Uterus (tissue), 2 donors: ENCODE measurements around the gene ACSL4.

Experiments
- POLR2A ChIP-seq, 2 donors: fragments of 450-650 bp; IDR thresholded peaks; one replicate each; pipeline ENCODE4 v1.6.1; 2016; ENCODE audit warnings: antibody characterized with exemption in 2 of 2, mild to moderate bottlenecking in 1 of 2, moderate library complexity in 1 of 2
- TF ChIP-seq, protein P1 (sequence below), 4 experiments: fragments of 200-600 bp in 2 of 4; fragments of 450-650 bp in 2 of 4; sonication (generic) in 2 of 4; IDR thresholded peaks; one replicate each; pipeline ENCODE4 v1.5.1; 2016 to 2019; ENCODE audit warnings: antibody characterized with exemption in 4 of 4, mild to moderate bottlenecking in 2 of 4, moderate library complexity in 1 of 4

DNA sequence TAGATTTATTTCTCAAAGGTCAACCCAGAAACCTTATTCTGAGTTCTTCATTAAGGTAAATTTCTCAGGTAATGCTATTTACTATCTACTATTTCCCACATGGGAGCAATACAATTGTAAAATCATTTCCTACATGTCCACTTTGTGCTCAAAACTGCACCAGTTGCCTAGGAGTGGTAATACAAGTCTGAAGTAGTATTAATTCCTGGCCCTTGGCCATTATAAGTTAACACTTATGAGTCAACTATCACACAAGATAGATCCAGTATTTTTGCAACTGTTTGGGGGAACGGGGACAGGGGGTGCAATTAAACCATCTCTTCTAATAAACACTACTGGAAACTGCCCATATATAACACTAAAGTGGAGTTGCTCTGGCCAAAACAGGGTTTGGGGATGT, 48.9 kb downstream of the ACSL4 start:
- TF ChIP-seq, protein P1, sequence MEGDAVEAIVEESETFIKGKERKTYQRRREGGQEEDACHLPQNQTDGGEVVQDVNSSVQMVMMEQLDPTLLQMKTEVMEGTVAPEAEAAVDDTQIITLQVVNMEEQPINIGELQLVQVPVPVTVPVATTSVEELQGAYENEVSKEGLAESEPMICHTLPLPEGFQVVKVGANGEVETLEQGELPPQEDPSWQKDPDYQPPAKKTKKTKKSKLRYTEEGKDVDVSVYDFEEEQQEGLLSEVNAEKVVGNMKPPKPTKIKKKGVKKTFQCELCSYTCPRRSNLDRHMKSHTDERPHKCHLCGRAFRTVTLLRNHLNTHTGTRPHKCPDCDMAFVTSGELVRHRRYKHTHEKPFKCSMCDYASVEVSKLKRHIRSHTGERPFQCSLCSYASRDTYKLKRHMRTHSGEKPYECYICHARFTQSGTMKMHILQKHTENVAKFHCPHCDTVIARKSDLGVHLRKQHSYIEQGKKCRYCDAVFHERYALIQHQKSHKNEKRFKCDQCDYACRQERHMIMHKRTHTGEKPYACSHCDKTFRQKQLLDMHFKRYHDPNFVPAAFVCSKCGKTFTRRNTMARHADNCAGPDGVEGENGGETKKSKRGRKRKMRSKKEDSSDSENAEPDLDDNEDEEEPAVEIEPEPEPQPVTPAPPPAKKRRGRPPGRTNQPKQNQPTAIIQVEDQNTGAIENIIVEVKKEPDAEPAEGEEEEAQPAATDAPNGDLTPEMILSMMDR (IDR thresholded peaks at IDR 0.05) = no peak
- no peak for TF ChIP-seq POLR2A (IDR thresholded peaks at IDR 0.05)
